ENCODE results near the gene FAM174C.

Gene FAM174C

DNA sequence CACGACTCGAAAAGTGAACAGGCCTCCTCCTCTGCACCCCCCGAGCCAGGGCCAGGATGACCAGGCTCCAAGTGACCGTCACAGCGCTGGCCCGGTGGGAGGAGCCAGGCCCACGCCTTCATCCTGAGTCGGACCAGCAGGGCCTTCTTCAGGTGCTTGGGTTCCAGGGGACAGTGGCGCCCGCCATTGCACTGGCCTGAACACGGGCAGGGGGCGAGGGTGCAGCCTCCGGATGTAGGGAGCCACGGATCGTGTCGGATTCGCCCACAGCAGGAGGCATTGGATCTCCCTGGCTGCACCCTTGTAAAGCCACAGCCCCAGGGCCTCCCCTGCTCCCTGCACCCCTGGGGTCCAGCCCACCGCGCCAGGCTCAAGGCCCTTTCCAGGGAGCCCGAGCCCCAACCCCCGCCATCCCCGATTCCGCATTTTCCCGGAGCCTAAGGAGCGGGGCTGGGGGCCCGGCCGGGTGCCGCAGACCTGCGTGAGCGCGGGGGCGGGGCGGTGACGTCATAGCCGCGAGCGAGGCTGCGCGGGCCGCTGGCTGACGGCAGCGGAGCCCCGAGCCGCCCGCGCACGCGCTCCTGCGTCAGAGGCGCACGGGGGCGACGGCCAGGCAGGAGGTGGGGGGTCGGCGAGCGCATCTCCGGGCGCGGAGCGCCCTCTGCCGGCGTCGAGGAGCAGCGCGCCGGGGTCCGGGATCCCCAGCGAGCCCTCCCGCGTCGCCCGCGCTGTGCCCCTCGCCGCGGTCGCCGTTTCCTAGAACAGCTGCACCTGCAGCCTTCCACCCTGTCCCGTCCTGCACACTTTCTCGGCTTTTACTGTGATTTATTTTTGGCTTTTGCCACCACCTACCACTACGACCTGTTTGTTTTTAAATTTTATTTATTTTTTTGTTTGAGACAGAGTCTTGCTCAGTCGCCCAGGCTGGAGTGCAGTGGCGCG lies 35.3 kb upstream of the FAM174C start (continued):
- TF ChIP-seq, protein P1, sequence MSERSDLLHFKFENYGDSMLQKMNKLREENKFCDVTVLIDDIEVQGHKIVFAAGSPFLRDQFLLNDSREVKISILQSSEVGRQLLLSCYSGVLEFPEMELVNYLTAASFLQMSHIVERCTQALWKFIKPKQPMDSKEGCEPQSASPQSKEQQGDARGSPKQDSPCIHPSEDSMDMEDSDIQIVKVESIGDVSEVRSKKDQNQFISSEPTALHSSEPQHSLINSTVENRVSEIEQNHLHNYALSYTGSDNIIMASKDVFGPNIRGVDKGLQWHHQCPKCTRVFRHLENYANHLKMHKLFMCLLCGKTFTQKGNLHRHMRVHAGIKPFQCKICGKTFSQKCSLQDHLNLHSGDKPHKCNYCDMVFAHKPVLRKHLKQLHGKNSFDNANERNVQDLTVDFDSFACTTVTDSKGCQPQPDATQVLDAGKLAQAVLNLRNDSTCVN (tag by site-specific recombination; optimal IDR thresholded peaks at IDR 0.05) = peak; percentile 61
- TF ChIP-seq ZIC2 (tag by site-specific recombination; IDR thresholded peaks at IDR 0.05) (peak; percentile 75), ZNF121 (tag by site-specific recombination; IDR thresholded peaks at IDR 0.05) (0 out of 2 replicates have a peak, but pooled peaks have one; percentile 17), ZNF596 (tag by site-specific recombination; IDR thresholded peaks at IDR 0.05) (peak; percentile 62; the same call in 1 of the 2 replicates), ZNF629 (tag by site-specific recombination; IDR thresholded peaks at IDR 0.05) (peak; percentile 97), KLF1 (tag by site-specific recombination; IDR thresholded peaks at IDR 0.05) (0 out of 2 replicates have a peak, but pooled peaks have one; percentile 26), BCL11A (tag by site-specific recombination; IDR thresholded peaks at IDR 0.05; ENCODE audit: low read depth) (peak; percentile 47; the same call in 1 of the 2 replicates), SP3 (tag by site-specific recombination; IDR thresholded peaks at IDR 0.05) (peak; percentile 37; the same call in 1 of the 2 replicates), YY2 (tag by site-specific recombination; IDR thresholded peaks at IDR 0.05) (no peak), ZNF423 (tag by site-specific recombination; IDR thresholded peaks at IDR 0.05) (peak; percentile 69)
- TF ChIP-seq, protein P2, sequence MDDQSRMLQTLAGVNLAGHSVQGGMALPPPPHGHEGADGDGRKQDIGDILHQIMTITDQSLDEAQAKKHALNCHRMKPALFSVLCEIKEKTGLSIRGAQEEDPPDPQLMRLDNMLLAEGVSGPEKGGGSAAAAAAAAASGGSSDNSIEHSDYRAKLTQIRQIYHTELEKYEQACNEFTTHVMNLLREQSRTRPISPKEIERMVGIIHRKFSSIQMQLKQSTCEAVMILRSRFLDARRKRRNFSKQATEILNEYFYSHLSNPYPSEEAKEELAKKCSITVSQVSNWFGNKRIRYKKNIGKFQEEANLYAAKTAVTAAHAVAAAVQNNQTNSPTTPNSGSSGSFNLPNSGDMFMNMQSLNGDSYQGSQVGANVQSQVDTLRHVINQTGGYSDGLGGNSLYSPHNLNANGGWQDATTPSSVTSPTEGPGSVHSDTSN (CRISPR knock-in tag; IDR thresholded peaks at IDR 0.05) = no peak

DNA sequence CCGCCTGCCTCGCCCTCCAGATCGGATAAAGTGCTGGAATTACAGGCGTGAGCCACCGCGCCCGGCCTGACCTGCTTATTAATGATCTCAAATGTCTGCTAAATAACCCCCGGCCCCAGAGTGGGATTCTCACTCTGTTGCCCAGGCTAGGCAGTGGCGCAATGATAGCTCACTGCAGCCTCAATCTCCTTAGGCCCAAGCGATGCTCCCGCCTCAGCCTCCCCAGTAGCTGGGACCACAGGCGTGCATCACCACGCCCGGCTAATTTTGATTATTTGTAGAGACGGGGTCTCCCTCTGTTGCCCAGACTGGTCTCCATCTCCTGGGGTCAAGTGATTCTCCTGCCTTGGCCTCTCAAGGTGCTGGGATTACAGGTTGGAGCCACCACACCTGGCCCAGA lies 34.4 kb upstream of the FAM174C start:
- Histone ChIP-seq H3K4me1 (ENCODE audit: control insufficient read depth, insufficient read depth, low read length) (peaks cover 8% of the 10 kb centered on the region), H3K36me3 (ENCODE audit: control insufficient read depth in 2 of 2, insufficient read depth in 1 of 2, low read length in 2 of 2) (peaks cover 0 to 11% of the 10 kb centered on the region in 2 experiments; a peak in 1 of 3 replicates), H3K27ac (ENCODE audit: extremely low read depth, low read depth, low read length) (peak overlapping the region; percentile 63; the same call in 1 of the 2 replicates), H3K4me3 (ENCODE audit: low read depth, low read length) (no peak overlapping the region), H3K9me3 (ENCODE audit: control insufficient read depth, insufficient read depth, low read depth, low read length) (no peaks in the 10 kb centered on the region)
- TF ChIP-seq ZEB2 (tag by site-specific recombination; IDR thresholded peaks at IDR 0.05) = no peak
- no peak for TF ChIP-seq ZXDB (tag by site-specific recombination; IDR thresholded peaks at IDR 0.05)
- no peak for TF ChIP-seq GFI1B (tag by site-specific recombination; IDR thresholded peaks at IDR 0.05)
- no peak for TF ChIP-seq ZNF473 (tag by site-specific recombination; IDR thresholded peaks at IDR 0.05)
- 0 out of 2 replicates have a peak, but pooled peaks have one; percentile 4 for TF ChIP-seq ZNF335 (tag by site-specific recombination; conservative IDR thresholded peaks at IDR 0.05)
- TF ChIP-seq ZNF114 (tag by site-specific recombination; IDR thresholded peaks at IDR 0.05) = no peak
- TF ChIP-seq ZNF423 (tag by site-specific recombination; IDR thresholded peaks at IDR 0.05) = no peak
- ChIA-PET POLR2A (interaction anchor here (1.0 to 7.7 kb wide), 6 partner anchors 12 to 35 kb away, joined by 3 to 231 read pairs (median 6); partner anchors contain the start of genes CIRBP and FAM174C), CTCF (interaction anchor here (0.6 to 3.8 kb wide), 16 partner anchors 25 to 473 kb away, joined by 3 to 19 read pairs (median 3); partner anchors contain the start of genes ARHGAP45 and WDR18)

DNA sequence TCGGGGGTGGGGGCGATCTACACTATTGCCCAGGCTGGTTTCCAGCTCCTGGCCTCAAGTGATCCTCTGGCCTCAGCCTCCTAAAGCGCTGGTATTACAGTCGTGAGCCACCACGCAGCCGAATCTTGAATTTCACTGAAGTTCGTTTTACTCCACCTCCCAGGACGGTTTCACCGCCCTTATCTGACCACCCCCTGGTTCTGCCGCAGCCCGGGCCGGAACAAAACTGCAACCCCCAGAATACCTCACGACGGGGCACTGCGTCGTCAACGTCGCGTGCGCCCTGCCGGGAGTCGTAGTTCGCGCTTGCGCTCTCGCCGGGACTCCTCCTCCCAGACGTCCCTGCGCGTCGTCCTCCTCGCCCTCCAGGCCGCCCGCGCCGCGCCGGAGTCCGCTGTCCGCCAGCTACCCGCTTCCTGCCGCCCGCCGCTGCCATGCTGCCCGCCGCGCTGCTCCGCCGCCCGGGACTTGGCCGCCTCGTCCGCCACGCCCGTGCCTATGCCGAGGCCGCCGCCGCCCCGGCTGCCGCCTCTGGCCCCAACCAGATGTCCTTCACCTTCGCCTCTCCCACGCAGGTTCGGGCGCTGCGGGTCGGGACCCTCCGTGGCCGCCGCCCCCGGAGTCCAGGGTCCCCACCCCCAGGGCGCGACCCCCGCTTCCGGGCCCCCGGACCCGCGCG lies 33.8 kb upstream of the FAM174C start, which contains the start of gene ATP5F1D:
TSS of gene ATP5F1D (plus strand) at position 335 of the 679 bp plus-strand sequence. CDS start at position 435, 100 bp downstream.
- Histone ChIP-seq H3K9me3 (ENCODE audit: control insufficient read depth, insufficient read depth, low read depth, low read length) (no peaks in the 10 kb centered on the region), H3K4me1 (ENCODE audit: control insufficient read depth, insufficient read depth, low read length) (peaks cover 8% of the 10 kb centered on the region), H3K36me3 (ENCODE audit: control insufficient read depth in 2 of 2, insufficient read depth in 1 of 2, low read length in 2 of 2) (peaks cover 0 to 11% of the 10 kb centered on the region in 2 experiments; a peak in 1 of 3 replicates), H3K4me3 (ENCODE audit: low read depth, low read length) (peak within 1 kb of the TSS; percentile 75), H3K27ac (ENCODE audit: extremely low read depth, low read depth, low read length) (peak within 1 kb of the TSS; percentile 63)
- POLR2A ChIA-PET = interaction anchor here (1.0 to 7.7 kb wide), 6 partner anchors 11 to 34 kb away, joined by 3 to 231 read pairs (median 6); partner anchors contain the start of genes CIRBP and FAM174C
- CTCF ChIA-PET = interaction anchor here (0.6 to 3.8 kb wide), 10 partner anchors 24 to 474 kb away, joined by 3 to 19 read pairs (median 4); partner anchors contain the start of genes ARHGAP45 and WDR18
- TF ChIP-seq WT1 (tag by site-specific recombination; IDR thresholded peaks at IDR 0.05) (no peak; the same call in 1 of the 2 replicates), ZNF404 (tag by site-specific recombination; IDR thresholded peaks at IDR 0.05) (no peak)
- TF ChIP-seq, protein P3, sequence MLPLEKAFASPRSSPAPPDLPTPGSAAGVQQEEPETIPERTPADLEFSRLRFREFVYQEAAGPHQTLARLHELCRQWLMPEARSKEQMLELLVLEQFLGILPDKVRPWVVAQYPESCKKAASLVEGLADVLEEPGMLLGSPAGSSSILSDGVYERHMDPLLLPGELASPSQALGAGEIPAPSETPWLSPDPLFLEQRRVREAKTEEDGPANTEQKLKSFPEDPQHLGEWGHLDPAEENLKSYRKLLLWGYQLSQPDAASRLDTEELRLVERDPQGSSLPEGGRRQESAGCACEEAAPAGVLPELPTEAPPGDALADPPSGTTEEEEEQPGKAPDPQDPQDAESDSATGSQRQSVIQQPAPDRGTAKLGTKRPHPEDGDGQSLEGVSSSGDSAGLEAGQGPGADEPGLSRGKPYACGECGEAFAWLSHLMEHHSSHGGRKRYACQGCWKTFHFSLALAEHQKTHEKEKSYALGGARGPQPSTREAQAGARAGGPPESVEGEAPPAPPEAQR (tag by site-specific recombination; IDR thresholded peaks at IDR 0.05) = no peak
- TF ChIP-seq, protein P4, sequence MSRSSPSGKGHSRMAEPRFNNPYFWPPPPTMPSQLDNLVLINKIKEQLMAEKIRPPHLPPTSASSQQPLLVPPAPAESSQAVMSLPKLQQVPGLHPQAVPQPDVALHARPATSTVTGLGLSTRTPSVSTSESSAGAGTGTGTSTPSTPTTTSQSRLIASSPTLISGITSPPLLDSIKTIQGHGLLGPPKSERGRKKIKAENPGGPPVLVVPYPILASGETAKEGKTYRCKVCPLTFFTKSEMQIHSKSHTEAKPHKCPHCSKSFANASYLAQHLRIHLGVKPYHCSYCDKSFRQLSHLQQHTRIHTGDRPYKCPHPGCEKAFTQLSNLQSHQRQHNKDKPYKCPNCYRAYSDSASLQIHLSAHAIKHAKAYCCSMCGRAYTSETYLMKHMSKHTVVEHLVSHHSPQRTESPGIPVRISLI (tag by site-specific recombination; IDR thresholded peaks at IDR 0.05) = no peak
- TF ChIP-seq, protein P5, sequence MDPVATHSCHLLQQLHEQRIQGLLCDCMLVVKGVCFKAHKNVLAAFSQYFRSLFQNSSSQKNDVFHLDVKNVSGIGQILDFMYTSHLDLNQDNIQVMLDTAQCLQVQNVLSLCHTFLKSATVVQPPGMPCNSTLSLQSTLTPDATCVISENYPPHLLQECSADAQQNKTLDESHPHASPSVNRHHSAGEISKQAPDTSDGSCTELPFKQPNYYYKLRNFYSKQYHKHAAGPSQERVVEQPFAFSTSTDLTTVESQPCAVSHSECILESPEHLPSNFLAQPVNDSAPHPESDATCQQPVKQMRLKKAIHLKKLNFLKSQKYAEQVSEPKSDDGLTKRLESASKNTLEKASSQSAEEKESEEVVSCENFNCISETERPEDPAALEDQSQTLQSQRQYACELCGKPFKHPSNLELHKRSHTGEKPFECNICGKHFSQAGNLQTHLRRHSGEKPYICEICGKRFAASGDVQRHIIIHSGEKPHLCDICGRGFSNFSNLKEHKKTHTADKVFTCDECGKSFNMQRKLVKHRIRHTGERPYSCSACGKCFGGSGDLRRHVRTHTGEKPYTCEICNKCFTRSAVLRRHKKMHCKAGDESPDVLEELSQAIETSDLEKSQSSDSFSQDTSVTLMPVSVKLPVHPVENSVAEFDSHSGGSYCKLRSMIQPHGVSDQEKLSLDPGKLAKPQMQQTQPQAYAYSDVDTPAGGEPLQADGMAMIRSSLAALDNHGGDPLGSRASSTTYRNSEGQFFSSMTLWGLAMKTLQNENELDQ (tag by site-specific recombination; IDR thresholded peaks at IDR 0.05; ENCODE audit: low read depth) = no peak
